ENCODE results near the gene CPSF4.

CPSF4 gene

DNA sequence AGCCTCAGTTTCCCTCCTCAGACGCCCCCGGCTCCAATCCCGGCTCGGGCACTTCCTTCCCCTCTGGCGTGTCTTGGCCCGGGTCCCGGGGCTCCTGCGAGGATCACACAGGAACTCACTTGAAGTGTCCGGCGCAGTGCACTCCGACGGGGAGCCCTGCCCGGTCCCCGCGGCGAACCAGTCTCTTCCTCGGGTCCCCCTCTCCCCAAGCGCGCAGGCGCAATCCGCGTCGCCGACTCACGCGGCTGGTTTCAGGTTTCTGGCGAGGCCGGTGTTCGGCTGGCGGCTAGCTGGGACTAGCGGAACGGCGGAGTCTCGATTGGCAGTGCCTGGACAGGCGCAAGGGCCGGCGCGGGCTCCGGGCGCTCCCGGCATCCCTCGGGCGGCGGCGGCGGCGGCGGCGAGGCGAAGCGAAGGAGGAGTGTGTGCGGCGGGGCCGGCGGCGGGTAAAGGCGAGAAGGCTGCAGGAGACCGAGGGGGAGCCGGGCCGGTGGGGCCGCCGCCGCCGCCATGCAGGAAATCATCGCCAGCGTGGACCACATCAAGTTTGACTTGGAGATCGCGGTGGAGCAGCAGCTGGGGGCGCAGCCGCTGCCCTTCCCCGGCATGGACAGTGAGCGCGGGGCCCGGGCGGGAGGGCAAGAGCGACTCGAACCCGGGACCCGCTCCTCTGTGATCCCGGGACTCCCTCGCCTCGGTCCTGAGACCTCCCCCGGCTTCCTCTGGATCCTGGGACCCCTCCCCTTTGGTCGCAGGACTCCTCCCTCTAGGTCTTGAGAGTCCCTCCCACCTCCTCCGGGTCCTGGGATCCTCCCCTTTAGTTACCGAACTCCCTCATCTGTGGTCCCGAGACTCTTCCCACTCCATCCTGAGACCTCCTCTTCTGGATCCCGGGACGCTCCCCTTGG, at the start of gene CPSF4, which contains the start of gene PTCD1 (continued):
- TF ChIP-seq ZNF280C (tag by site-specific recombination; IDR thresholded peaks at IDR 0.05) (no peak), ZNF707 (tag by site-specific recombination; IDR thresholded peaks at IDR 0.05) (no peak), ZSCAN18 (tag by site-specific recombination; IDR thresholded peaks at IDR 0.05) (no peak; the same call in 1 of the 2 replicates), ZFHX2 (tag by site-specific recombination; conservative IDR thresholded peaks at IDR 0.05) (peak; percentile 39; the same call in 1 of the 2 replicates), EGR2 (tag by site-specific recombination; IDR thresholded peaks at IDR 0.05; ENCODE audit: low read depth) (peak; percentile 53; the same call in 1 of the 2 replicates), SP2 (tag by site-specific recombination; IDR thresholded peaks at IDR 0.05) (peak; percentile 86), INSM2 (tag by site-specific recombination; IDR thresholded peaks at IDR 0.05) (no peak), ZNF596 (tag by site-specific recombination; IDR thresholded peaks at IDR 0.05) (peak; percentile 36; the same call in 1 of the 2 replicates), ZNF324 (tag by site-specific recombination; IDR thresholded peaks at IDR 0.05) (peak; percentile 75; the same call in 1 of the 2 replicates), ZBTB8A (tag by site-specific recombination; IDR thresholded peaks at IDR 0.05) (peak; percentile 75; the same call in 1 of the 2 replicates), ZNF843 (tag by site-specific recombination; IDR thresholded peaks at IDR 0.05) (no peak), ZNF335 (tag by site-specific recombination; conservative IDR thresholded peaks at IDR 0.05) (peak; percentile 81), ZNF223 (tag by site-specific recombination; IDR thresholded peaks at IDR 0.05) (no peak; the same call in 1 of the 2 replicates), ZNF561 (tag by site-specific recombination; IDR thresholded peaks at IDR 0.05; ENCODE audit: borderline replicate concordance) (peak; percentile 85), SETDB1 (IDR thresholded peaks at IDR 0.05; ENCODE audit: insufficient read length, low read length) (no peak), ZNF341 (tag by site-specific recombination; IDR thresholded peaks at IDR 0.05; ENCODE audit: low read depth) (peak; percentile 30; the same call in 1 of the 2 replicates), ZNF660 (tag by site-specific recombination; IDR thresholded peaks at IDR 0.05) (peak; percentile 95), ZNF513 (tag by site-specific recombination; IDR thresholded peaks at IDR 0.05) (0 out of 2 replicates have a peak, but pooled peaks have one; percentile 13)
- TF ChIP-seq, protein P1, sequence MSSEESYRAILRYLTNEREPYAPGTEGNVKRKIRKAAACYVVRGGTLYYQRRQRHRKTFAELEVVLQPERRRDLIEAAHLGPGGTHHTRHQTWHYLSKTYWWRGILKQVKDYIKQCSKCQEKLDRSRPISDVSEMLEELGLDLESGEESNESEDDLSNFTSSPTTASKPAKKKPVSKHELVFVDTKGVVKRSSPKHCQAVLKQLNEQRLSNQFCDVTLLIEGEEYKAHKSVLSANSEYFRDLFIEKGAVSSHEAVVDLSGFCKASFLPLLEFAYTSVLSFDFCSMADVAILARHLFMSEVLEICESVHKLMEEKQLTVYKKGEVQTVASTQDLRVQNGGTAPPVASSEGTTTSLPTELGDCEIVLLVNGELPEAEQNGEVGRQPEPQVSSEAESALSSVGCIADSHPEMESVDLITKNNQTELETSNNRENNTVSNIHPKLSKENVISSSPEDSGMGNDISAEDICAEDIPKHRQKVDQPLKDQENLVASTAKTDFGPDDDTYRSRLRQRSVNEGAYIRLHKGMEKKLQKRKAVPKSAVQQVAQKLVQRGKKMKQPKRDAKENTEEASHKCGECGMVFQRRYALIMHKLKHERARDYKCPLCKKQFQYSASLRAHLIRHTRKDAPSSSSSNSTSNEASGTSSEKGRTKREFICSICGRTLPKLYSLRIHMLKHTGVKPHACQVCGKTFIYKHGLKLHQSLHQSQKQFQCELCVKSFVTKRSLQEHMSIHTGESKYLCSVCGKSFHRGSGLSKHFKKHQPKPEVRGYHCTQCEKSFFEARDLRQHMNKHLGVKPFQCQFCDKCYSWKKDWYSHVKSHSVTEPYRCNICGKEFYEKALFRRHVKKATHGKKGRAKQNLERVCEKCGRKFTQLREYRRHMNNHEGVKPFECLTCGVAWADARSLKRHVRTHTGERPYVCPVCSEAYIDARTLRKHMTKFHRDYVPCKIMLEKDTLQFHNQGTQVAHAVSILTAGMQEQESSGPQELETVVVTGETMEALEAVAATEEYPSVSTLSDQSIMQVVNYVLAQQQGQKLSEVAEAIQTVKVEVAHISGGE (tag by site-specific recombination; conservative IDR thresholded peaks at IDR 0.05; ENCODE audit: low read depth), result peak; percentile 96
- TF ChIP-seq, protein P2, sequence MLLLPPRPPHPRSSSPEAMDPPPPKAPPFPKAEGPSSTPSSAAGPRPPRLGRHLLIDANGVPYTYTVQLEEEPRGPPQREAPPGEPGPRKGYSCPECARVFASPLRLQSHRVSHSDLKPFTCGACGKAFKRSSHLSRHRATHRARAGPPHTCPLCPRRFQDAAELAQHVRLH (tag by site-specific recombination; IDR thresholded peaks at IDR 0.05), result no peak; the same call in 1 of the 2 replicates
- TF ChIP-seq, protein P3, sequence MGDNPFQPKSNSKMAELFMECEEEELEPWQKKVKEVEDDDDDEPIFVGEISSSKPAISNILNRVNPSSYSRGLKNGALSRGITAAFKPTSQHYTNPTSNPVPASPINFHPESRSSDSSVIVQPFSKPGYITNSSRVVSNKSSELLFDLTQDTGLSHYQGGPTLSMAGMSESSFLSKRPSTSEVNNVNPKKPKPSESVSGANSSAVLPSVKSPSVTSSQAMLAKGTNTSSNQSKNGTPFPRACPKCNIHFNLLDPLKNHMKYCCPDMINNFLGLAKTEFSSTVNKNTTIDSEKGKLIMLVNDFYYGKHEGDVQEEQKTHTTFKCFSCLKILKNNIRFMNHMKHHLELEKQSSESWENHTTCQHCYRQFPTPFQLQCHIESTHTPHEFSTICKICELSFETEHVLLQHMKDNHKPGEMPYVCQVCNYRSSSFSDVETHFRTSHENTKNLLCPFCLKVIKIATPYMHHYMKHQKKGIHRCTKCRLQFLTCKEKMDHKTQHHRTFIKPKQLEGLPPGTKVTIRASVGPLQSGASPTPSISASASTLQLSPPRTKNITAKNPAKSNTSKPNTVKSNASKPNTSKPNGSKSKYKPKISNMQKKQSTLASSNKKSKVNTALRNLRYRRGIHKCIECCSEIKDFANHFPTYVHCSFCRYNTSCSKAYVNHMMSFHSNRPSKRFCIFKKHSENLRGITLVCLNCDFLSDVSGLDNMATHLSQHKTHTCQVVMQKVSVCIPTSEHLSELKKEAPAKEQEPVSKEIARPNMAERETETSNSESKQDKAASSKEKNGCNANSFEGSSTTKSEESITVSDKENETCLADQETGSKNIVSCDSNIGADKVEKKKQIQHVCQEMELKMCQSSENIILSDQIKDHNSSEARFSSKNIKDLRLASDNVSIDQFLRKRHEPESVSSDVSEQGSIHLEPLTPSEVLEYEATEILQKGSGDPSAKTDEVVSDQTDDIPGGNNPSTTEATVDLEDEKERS (tag by site-specific recombination; IDR thresholded peaks at IDR 0.05), result no peak
